Suppressor macrophage treated with lipopolysaccharide for 1 hour (primary cell): ENCODE results near the gene ACACB.

Experiments used
- DNase-seq, 3 donors: peaks; one replicate each; pipeline ENCODE4 v3.0.0-alpha.2; 2020 to 2022

The ACACB gene

DNA sequence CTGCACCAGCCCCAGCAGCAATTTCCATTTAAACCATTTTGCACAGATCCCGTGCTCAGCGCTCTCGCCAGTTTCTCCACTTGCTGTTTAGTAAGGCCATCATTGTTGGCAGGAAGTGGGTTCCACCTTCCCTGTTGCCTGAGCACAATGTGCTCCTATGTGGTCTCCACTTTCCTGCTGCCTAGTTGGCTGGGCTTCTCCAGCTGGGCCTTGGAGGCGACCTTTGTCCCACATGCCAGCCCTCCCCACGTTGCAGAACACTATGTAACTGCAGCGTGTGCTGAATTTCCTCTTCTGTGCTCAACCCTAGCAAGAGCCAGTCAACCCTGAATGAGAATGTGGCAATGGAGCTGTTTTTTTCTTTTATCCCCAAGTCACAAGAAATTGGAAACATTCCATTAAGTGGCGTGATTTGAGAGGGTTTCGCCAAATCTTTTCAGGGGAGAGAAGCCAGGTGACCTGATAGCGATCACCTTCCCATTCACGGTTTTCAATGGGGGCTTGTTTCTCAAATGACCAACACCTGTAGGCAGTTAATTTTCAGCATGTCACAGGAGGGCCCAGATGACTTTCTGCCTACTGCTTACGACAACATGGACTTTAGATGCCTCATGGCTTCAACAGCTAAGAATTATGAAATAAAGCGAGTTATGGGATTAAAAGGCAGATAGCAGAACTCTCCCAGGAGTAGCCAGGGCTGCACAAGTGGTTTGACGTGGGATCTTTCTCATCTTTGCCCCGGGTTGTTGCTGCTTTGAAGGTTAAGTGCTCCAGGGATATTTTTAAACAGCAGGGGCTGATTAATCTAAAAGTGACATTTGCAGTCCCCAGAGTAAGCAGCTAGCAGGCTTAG, at the start of gene ACACB:
Gene ACACB (plus strand): TSS at position 830 of the 853 bp plus-strand sequence. CDS start 22,819 bp downstream, outside the sequence.
- DNase-seq = peak; percentile 36 to 48 (median 44)

DNA sequence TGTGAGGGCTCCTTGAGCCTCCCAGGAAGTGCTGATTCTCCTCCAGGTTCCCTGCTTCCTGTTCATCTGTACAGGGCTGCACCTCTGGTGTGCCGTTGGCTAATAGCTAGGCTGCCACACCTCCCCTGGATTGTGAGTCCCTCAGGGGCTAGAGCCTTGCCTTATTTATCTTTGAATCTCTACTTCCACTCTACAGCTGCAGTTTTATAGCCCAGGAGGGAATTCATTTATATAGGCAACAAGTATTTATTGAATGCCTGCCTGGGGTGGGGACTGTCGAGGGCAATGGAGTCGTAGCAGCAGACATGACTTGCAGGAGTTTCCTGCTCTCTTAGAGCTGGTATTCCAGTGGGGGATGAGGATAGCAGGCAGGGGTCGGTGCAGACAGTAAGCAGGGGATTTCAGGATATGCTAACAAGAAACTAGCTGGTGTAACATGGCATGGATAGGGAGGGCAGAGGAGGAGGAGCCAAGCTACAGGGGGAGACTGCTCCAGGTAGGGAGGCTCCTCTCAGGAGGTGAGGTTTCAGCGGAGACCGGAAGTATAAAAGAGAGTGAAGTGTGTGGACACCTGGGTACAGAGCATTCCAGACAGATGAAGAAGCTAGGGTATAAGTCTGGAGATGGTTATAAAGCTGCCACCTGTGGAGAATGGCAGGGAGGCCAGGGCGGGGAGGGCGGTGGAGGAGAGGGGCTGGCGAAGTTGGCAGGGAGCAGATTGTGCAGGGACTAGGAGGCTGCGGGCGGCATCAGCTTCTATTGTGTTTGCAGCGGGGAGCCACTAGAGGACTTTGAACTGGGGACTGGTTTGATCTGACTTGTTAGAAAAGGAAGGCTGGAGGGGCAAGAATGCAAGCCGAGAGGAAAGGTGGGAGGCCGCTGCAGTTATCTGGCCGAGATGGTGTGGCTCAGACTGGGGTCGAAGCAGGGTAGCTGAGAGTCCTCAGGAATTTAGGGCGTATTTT, 46.8 kb upstream of the ACACB start:
- no peak for DNase-seq

- DNase-seq = no peak
Measured at GRCh38 chr12:109074866-109075265, 41.5 kb upstream of the ACACB start.

DNA sequence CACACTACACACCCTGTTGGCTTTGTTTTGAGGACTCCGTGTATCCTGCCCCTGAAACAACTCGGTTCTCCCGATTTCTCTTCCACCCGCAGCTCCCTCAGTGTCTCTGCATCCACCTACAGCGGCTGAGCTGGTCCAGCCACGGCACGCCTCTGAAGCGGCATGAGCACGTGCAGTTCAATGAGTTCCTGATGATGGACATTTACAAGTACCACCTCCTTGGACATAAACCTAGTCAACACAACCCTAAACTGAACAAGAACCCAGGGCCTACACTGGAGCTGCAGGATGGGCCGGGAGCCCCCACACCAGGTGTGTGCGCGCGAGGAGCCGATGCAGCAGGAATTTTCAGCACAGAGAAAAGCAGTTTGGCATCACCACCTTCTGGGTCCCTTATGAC, 33.6 kb upstream of the ACACB start:
- DNase-seq = no peak

DNA sequence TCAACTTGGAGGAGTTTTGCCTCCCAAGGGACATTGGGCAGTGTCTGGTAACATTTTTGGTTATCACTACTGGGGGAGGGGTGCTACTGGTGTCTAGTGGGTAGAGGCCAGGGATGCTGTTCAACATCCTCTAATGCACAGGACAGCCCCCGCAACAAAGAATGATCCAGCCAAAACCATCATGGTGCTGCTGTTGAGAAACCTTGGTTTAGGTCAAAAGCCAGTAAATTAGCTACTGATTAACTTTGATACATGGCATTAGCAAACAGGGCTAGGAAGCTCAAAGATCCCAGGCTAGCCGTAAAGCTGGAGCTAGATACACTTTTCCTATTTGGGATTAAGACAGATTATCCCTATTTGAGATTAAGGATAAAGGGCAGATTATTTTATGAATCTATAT, 32.0 kb upstream of the ACACB start:
- no peak for DNase-seq

- DNase-seq = no peak
Measured at GRCh38 chr12:109085590-109085989, 30.8 kb upstream of the ACACB start.

DNA sequence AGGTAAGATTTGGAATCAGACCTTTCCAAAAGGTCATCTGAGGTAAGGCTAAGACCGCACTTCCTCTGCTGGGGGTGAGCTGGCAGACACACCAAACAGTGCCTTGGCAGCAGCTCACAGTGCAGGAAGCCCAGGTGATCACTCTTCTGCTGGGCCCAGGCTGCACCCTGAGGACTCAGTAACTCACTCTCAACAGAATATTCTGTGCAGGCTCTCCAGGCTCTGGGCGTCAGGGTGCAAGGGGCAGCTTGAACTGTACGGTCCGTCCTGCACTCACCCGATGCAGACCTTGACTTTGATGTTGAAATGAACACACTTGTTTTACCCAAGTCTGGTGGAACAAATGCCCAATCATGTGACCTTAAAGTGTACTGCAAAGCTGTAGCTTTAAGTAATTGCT, 29.1 kb upstream of the ACACB start:
- DNase-seq = no peak

GRCh38 chr12:109088818-109089217, 27.6 kb upstream of the ACACB start:
- DNase-seq = no peak

DNA sequence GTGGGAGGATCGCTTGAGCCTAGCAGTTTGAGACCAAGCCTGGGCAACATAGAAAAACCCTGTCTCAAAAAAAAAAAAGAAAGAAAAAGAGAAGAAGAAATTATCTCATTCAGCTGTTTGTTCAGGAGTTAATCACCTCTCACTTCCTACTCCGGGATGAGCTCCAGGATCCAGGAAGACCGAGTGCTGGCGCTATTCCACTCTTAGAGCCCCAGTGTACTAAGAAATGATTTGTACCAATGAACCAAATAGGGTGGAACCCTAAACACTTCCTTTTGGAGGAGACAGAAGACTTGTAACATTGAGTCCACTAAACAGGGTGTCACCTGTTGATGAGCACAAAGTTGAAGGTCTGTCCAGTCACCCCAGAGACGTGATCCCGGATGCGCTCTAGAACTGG, 26.7 kb upstream of the ACACB start:
- no peak for DNase-seq

- DNase-seq = no peak
Measured at GRCh38 chr12:109092497-109093021, 23.8 kb upstream of the ACACB start.

GRCh38 chr12:109093022-109093918, 23.1 kb upstream of the ACACB start, which contains the start of gene ALKBH2:
Gene ALKBH2, minus strand, starts transcription at chr12:109093472. Its CDS starts 686 bp downstream, at chr12:109092786.
- peak; percentile 95 to 97 (median 97) for DNase-seq

DNA sequence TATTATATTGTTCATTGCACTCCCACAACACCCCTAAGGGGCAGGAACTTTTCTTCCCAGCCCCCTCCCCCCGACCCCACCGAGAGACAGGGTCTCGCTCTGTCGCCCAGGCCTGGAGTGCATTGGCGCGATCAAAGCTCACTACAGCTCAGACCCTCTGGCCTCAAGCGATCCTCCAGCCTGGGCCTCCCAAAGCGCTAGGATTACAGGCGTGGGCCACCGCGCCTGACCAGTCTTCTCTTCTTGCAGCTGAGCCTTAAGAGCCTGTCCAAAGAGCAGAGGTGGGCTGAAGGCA, 19.3 kb upstream of the ACACB start:
- no peak for DNase-seq

GRCh38 chr12:109097435-109098182, 18.8 kb upstream of the ACACB start, which contains the start of gene UNG:
Gene UNG, plus strand, starts transcription at chr12:109097597. Its CDS starts 83 bp downstream, at chr12:109097680.
- peak; percentile 98 to 99 (median 99) for DNase-seq

GRCh38 chr12:109098183-109098604, 18.2 kb upstream of the ACACB start:
- peak in 2 of 3 donors; percentile 42 to 68 for DNase-seq

- DNase-seq = no peak
Measured at GRCh38 chr12:109098651-109099050, 17.7 kb upstream of the ACACB start.

- no peak for DNase-seq
Measured at GRCh38 chr12:109099431-109100020, 16.9 kb upstream of the ACACB start.

DNA sequence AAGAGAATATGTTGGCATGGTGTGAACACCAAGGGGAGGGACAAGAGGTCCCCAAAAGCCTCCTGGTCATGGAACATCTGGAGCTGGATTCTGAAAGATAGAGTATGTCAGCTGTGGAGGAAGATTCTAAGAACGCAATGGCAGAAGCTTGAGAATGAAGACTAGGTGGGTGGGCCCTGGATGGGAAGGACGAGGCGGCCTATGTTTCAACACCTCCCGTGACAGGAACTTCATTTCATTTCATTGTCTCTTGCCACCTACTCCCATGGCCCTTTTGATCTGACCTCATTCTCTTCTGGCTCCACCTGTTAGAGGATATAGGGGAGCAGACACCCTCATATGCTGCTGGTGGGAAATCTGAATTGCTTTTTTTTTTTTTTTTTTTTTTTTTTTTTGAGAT, 15.6 kb upstream of the ACACB start:
- peak in 1 of 3 donors; percentile 23 for DNase-seq

DNA sequence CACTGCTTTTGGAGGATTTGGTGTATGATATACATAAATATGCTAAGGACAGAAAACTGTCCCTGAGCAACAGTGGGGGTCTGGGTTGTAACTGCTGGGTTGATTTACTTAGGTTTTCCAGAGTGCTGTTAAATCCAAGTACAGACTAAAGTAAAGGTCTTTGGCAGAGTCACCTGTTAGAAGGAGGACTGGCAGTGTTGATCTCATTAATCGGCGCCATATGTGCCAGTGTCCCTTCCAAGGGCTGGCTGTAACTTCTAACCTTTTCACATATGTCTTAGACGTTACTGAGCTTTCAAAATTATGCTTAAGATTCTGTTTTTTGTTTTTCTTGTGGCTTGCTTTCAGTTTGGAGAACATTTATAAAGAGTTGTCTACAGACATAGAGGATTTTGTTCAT, 13.9 kb upstream of the ACACB start:
- DNase-seq = no peak

GRCh38 chr12:109105176-109105575, 11.2 kb upstream of the ACACB start:
- no peak for DNase-seq

GRCh38 chr12:109109746-109110350, 6.5 kb upstream of the ACACB start:
- DNase-seq = no peak
